Skin epidermis (tissue), 12 donors: ENCODE measurements around the gene ERCC6L.
"Not testable (repeated sequence)": the region's sequence is repeated elsewhere in the genome, so short reads cannot be mapped to it uniquely, and the experiment has no call there.

Experiments
- H3K27ac ChIP-seq, 21 experiments: fragments of 200-600 bp; sonication (generic) in 11 of 21; one replicate each; pipeline ENCODE4 v1.5.0; 2020; ENCODE audit warnings: mild to moderate bottlenecking in 3 of 21, inconsistent platforms in 2 of 21, moderate library complexity in 2 of 21
- H3K4me3 ChIP-seq, 7 experiments: fragments of 200-600 bp; sonication (generic) in 2 of 7; one replicate each; pipeline ENCODE4 v1.5.0; 2020; ENCODE audit warnings: inconsistent platforms in 2 of 7, mild to moderate bottlenecking in 2 of 7, moderate library complexity in 1 of 7

The ERCC6L gene

DNA sequence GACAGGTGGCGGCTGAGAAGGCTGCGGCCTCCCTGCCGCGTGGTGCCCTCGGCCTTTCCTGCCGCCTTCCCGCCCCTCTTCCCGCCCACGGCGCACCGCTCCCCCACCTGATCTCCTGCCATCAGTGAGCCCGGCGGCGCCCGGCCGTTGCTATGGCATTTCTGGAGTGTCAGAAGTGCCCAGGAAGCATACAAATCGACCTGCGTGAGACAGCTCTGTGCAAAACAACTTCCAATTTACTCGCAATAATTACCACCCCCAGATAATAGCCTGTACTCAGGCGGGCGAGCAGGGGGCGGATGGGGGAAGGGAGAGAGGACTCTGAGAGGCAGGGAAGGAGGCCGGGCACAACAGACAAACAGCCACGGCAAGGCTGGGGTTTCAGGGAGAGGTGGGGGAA lies 16.6 kb upstream of the ERCC6L start:
- Histone ChIP-seq H3K27ac (no peak overlapping the region), H3K4me3 (no peak overlapping the region)

DNA sequence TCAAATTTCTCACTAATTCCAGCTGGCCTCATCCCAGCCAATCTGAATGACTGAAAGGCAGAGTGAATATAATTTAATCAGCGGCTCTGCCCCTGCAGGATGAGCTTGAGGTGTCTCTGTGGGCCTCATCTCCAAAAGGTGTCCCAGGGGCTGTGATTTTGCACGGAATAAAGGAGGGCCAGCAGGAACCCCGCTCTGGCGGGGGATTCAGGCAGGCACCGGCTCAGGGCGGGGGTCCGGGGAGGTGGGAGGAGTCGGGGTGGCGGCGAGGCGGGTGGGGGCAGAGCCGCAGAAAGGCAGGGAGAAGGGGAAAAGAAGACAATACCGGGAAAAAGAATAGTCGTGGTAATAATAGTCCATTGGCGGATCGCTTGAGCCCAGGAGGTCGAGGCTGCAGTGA lies 16.0 kb upstream of the ERCC6L start:
- H3K4me3 ChIP-seq: no peak overlapping the region
- H3K27ac ChIP-seq: no peak overlapping the region

DNA sequence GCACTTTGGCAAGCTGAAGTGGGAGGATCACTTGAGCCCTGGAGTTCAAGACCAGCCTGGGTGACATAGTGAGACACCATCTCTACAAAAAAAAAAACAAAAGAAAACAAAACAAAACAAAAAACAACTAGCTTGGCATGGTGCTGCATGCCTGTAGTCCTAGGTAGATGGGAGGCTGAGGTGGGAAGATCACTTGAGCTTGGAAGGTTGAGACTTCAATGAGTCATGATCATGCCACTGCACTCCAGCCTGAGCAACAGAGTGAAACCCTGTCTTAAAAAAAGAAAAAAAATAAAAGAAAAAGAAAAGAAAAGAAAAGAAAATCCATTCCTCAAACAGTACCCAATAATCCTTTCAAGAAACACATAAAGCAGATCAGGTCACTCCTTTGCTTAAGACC lies 14.9 kb upstream of the ERCC6L start:
- Histone ChIP-seq H3K4me3 (no peak overlapping the region), H3K27ac (no peak overlapping the region)

DNA sequence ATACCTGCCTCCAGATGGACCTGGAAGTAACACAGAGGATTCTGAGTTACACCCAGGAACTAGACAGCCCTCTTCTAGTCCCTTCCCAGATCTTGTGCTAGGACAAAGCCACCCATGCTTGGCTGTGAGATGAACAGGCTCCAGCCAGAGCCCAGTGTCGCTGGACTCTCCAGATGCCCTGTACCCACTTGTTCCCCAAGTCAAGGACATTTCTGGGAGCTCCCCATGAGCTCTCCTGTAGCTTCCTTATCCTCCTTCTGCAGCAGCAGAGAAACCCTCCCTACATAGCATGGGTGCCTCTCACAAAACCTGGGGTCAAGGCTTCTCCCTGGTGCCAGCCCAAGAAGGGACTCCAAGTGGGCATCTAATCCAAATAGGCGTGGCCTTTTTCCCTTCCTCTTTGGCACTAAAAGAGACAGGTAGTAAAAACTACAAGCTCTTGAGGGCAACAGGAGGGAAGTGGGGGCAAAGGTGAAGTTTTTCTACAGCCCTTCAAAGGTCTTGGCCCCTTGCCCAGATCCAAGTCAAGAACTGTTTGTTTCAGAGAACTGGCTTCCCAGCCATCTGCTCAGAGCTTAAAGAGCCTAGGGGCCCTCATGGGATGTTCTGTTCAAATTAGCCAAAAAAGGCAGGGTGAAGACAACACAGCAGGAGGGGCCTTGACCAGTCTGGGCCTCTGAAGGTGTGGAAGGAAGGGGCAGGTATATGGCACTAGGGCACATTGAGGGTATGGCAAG lies 8.5 kb upstream of the ERCC6L start:
- H3K27ac ChIP-seq: no peak overlapping the region
- H3K4me3 ChIP-seq: no peak overlapping the region

DNA sequence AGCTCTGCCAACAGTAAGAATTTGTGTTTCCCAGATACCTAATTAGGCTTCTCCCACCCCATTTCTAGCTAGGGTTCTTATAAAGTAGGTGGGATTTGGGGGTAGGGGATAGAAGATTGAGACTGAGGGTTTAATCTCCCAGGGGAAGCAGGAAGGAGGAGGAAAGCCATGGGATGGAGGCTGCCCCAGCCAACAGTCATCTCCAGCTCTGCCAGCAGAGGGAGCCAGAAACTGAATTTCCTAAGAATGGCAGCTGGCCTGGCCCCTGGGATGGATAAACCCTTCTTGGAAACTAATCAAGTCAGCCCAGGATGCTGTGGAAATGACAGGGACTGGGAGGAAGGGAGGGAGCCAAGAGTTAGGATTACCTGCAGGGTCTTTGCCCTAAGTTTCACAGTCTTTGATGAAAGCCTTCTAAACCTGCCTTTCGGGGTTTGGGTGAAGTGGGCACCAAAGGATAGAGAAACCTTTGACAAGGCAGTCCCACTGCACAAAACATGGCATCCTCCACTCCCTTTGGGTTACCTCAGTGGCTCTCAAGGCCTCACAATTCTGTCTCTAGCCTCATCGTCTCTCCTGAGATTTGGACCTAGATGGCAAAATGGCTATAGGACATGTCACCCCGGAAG lies 6.7 kb upstream of the ERCC6L start:
- no peak overlapping the region for H3K27ac ChIP-seq
- no peak overlapping the region for H3K4me3 ChIP-seq

DNA sequence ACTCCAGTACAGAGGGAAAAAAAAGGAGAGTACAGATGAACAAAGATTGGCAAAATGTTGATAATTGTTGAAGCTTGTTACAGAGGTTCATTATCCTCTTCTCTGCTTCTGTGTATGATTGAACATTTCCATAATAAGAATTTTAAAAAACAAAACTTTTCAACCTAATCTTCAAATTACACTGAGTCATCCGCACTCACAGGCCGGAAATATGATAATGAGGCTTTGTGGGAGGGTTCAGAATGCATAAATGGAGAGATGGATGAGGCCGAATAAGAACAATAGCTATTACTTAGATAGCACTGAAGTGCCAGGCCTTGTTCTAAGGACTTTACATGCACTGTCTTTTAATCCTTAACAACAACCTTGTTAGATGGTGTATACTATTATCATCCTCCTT lies 4.6 kb upstream of the ERCC6L start:
- no peak overlapping the region for H3K27ac ChIP-seq
- no peak overlapping the region for H3K4me3 ChIP-seq

DNA sequence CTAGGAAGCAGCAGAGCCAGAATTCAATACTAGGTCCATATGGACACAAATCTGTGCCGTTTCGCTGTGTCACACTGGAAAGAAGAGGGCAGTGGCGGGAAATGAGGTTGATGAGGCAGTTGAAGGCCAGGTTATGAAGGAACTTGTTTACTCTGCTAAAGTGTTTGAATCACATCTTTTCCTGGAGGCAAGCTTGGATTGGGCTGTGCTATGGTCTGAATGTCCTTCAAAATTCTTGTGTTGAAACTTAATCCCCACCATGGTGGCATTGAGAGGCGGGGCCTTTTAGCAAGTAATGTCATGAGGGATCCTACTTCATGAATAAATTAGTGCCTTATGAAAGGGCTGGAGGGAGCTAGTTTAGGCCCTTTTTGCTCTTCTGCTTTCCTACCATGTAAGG lies 2.1 kb upstream of the ERCC6L start:
- Histone ChIP-seq H3K4me3 (no peak overlapping the region), H3K27ac (no peak overlapping the region)

DNA sequence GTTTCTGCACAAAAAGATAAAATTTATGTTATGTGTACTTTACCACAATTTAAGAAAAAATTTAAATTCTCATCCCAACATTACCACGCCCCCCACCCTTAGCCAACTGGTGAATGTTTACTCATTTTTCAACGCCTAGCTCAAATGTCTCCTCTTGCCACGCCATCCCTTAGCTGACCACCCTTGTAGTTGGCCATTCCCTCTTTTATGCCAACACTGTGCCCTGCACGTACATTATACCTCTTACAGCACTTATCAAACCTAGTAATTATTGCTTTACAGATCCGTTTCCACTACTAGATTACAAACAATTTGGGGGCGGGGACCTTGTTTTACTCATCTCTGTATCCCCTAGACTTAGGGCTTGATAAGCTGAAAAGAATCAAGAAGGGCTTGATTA lies 644 bp downstream of the ERCC6L start:
- Histone ChIP-seq H3K27ac (no peak overlapping the region), H3K4me3 (peak overlapping the region in 4 of 7 experiments; percentile 5 to 34 (median 22))

DNA sequence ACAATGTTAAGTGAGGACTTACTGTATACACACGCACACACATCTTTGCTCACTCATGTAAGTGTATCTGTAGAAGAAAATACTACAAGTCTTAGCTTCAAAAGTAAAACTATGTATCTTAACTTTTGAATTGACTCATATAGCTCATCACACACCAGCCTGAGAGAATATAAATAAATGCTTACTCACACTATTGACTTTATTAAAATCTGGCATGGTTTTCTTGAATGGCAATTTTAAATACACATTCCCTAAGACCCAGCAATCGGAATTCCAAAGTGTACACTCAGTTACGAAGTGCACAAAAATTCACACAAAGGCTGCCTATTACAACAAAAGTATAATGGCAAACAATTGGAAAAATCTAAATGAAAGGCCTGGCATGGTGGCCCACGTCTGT lies 2.0 kb downstream of the ERCC6L start:
- Histone ChIP-seq H3K4me3 (no peak overlapping the region), H3K27ac (no peak overlapping the region)

DNA sequence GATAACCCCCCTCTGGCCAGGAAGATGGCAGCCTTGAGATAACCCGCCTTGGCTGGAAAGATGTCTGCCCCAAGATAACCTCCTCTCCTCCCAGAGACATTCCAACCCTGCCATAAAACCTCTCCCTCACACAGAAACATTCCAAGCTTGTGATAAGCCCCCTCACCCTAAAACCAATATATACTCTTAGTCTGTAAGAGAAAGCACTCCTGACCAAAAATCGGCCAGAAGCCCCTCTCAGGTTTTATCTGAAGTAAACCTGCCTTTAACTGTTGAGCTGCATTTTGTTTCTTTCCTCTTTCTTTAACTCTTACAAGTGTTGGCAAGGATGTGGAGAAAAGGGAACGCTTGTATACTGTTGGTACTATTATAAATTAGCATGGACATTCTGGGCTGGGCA lies 8.5 kb downstream of the ERCC6L start:
- Histone ChIP-seq H3K4me3 (no peak overlapping the region), H3K27ac (no peak overlapping the region)

DNA sequence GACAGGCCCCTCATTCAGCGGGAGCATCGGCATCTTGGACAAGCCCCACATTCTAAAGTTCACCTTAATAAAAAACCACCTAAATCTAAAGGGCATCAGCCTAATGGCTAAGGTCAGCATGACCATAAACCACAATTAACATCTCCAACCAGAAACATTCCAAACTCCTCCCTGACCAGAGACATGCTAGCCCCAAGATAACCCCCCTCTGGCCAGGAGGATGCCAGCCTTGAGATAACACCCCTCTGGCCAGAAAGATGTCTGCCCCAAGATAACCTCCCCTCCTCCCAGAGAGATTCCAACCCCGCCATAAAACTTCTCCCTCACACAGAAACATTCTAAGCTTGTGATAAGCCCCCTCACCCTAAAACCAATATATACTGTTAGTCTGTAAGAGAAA lies 18.5 kb downstream of the ERCC6L start:
- H3K4me3 ChIP-seq, H3K27ac ChIP-seq: not testable (repeated sequence)

DNA sequence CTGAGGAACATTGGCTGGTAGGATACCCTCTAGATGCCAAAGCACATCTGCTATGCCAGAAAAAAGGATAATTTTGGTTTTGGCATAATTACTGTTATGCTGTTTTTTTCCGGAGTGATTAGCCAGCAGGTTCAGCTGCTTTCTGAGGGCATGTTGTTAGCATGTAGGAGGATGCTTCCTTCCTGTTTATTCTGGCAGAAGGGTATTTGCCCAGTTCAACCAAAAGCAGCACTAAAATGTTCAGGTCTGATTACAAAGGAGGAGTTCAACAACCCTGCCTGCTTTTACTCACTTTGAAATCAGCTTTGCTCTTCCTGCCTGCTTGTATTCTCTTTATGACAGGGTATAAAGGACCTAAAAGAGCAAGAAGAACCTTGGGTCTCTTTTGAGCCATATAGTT lies 21.9 kb downstream of the ERCC6L start:
- no peak overlapping the region for H3K27ac ChIP-seq
- H3K4me3 ChIP-seq: no peak overlapping the region

DNA sequence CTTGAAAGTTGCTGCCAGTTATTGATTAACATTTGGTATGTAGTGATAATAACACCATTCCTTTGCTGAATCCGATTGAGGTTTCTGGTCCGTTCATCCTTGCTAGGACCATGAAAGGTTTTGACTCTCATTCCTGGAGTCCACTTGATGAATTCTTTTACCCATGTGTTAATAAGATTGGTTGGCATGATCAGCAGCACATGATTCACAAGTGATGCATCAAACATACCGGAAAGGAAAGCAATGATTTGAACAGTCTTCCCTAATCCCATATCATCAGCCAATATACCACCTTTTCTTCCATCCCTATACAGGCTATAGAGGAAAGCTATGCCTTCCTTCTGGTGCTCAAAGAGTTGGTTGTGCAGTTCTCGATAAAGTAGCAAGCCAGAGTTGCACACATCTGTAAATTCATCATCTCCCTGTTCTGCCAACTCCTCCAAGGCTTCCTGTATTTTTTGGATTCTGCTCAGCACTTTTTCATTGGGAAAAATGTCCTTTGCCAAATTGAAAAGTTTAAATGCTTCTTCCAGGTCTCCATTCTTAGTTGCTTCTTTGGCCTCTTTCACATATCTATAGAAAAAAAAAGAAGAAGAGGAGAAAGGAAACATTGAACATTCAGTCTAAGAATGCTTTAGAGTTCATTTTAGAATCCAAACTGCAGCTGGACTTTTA lies 30.6 kb downstream of the ERCC6L start:
- Histone ChIP-seq H3K4me3 (no peak overlapping the region), H3K27ac (no peak overlapping the region)

DNA sequence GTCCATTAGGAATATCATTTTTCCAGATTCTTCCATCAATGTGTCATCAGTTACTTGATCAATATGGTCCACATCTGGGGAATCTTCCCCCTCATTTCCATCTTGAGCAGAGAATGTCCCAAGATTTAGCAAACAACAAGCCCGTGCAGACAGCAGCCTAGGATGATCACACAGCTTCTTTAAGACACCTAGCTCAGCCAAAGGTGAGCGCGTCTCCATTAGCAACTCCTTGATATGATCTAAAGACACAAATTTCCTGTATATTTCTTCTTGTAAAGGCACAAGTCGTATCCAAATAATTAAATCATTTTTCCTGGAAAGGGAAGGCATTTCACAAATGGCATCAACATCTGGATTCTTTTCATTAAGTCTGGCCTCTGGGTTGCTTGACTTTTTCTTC lies 31.5 kb downstream of the ERCC6L start:
- no peak overlapping the region for H3K27ac ChIP-seq

DNA sequence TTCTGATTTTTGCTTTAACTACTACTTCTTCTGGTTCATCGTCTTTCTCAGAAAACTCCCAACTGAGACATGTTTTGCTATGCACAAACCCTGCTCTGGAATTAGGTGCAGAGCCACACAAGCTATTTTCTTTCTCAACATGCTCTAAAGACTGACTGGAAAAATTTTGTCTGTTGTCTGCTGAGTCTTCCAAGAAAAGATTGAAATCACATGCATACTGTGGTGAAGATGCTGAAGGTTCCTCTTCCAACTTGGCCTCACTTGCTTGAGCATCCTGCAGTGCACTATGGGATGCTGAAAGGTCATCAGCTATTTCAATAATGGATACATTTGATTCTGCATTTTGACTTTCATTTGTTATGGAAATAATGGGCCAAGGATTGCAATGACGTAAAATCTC lies 33.1 kb downstream of the ERCC6L start:
- Histone ChIP-seq H3K4me3 (no peak overlapping the region), H3K27ac (no peak overlapping the region)

More for the DNA sequence above, 31.5 kb downstream of the ERCC6L start:
- no peak overlapping the region for H3K4me3 ChIP-seq

DNA sequence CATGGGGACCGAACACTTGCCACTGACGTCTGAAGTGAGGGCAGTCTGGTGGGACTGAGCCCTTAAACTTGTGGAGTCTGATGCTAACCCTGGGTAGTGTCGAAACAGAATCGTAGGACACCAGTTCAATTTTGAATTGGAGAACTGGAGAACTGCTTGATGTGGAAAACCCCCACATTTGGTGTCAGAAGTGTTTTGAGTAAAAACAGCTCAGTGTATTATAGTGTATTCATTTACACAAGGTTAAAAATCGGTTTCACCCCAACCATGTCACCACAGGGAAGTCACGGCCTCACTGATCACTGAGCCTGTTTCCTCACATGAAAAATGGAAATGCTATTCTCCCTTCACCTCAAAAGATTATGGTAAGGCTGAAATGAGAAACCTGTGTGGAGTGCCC lies 35.4 kb downstream of the ERCC6L start:
- no peak overlapping the region for H3K27ac ChIP-seq
- no peak overlapping the region for H3K4me3 ChIP-seq

DNA sequence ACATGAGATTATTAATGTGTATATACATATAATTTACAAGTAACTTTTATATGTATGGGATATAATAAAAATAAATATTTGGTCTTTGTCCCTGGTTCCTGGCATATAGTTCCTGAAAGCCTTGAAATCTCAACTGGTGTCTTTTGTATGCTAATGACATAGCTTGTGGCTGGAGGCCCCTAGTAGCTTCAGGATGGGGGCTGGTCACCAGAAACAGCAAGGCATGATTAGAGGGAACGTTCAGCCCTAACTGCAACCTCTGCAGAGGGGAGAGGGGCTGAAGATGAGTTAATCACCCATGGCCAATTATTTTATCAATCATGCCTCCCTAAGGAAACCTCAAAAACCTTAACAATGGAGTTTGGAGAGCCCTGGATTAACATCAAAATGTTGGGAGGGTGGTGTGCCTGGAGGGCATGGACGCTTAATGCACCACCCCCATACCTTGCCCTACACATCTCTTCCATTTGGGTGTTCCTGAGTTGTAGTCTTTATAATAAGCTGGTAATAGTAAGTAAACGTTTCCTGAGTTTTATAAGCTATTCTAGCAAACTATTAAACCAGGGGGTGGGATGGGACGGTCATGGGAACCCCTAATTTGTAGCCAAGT lies 35.9 kb downstream of the ERCC6L start:
- Histone ChIP-seq H3K27ac (no peak overlapping the region), H3K4me3 (no peak overlapping the region)

DNA sequence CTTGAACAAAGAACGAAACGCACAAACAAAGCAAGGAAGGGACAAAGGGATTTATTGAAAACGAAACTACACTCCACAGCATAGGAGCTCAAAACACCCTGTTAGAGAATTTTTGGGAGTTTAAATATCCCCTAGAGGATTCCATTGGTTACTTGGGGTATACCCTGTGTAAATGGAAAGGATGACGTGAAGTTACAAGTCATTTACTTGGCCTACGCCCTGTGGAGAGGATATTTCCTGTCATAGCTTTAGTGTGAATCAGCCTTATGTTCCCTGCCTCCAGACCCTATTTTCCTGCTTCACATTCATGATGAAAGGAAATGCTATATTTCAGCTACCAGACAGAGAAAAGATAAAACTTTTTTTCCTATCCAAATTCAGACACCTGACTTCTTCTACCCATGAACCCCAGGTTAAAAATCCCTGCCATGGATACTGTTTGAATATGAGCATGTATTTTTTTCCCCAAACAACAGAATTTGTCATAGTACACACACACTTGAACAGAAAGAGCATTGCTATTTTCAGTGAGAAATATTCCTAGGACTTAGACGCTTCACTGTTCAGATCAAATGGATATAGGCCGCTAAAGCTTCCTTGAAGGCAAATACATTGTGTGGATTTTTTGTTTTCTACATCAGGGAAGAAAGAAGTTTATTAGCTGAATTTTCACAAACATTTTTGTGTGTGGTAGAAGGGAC lies 36.8 kb downstream of the ERCC6L start:
- H3K27ac ChIP-seq: no peak overlapping the region
- no peak overlapping the region for H3K4me3 ChIP-seq

DNA sequence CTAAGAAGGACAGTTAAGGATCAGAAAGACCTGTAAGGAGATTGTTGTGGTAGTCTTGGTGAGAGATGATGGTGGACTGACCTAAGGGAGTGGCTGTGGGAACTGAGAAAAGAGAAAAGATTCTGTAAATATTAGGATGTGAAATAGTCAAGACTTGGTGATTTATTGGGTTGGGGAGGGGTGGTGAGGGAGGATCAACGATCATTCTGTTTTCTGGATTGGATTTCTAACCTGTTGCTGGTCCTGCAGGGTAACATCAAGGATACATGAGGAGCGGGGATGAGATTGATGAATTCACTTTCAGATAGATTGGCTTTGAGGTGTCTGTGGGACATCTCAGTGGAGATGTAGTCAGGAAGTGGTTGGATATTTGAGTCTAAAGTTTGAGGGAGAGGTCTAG lies 55.9 kb downstream of the ERCC6L start:
- H3K27ac ChIP-seq: no peak overlapping the region
- no peak overlapping the region for H3K4me3 ChIP-seq
